Panc1 (cell line): ENCODE results near the gene WDR33.

Experiments
- CTCF ChIP-seq: fragments of 450-650 bp; IDR thresholded peaks from 2 replicates; pipeline ENCODE4 v1.5.1; 2017; ENCODE audit warnings: mild to moderate bottlenecking
- POLR2AphosphoS5 ChIP-seq: IDR thresholded peaks from 2 replicates; pipeline ENCODE4 v1.6.1; 2012; ENCODE audit warnings: mild to moderate bottlenecking, low read depth, low read length, moderate library complexity
- TF ChIP-seq, protein P1 (sequence below), 2 experiments: IDR thresholded peaks; 2 replicates each; pipeline ENCODE4 v1.6.1; 2011 to 2012; ENCODE audit warnings: low read depth in 2 of 2, control low read depth in 1 of 2, low read length in 1 of 2, mild to moderate bottlenecking in 1 of 2, moderate library complexity in 1 of 2; ENCODE audit not compliant: insufficient read depth in 1 of 2

DNA sequence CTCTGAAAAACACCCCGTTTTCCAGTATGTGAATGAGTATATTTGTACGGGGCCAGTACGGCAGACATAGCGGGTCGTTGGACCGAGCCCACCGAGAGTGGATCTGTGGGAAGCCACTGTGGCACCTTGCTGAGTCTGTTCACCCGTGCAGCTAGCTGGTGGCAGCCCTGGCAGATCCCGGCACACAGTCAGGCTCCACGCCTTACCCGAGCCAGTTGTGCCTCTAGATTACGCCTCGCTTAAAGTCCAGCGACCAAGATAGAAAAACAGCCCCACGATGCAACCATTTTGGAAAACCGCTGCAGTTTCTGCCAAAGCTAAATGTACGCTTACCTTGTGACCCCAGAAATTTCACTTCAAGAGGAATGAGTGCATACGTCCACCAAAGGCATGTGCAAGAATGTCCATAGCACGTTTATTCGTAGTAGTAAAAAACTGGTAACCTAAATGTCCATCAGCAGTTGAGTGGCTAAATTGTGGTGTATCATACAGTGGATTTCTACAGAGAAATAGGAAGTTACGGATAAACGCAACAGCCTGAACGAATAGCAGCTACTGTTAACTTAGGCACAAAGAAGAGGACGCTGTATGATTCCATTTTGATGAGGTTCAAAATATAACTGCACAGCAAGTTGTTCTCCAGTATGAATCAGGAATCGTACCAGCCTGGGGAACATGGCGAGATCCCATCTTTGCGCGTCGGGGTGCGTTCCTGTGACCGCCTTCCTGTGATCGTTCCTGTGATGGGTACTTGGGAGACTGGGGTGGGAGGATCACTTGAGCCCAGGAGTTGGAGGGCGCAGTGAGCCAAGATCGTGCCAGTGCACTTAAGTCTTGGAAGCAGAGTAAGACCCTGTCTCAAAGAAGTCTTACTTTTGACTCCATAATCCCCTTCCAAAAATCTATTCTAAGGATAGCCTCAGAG, 688 bp upstream of the WDR33 start:
- TF ChIP-seq, protein P1, sequence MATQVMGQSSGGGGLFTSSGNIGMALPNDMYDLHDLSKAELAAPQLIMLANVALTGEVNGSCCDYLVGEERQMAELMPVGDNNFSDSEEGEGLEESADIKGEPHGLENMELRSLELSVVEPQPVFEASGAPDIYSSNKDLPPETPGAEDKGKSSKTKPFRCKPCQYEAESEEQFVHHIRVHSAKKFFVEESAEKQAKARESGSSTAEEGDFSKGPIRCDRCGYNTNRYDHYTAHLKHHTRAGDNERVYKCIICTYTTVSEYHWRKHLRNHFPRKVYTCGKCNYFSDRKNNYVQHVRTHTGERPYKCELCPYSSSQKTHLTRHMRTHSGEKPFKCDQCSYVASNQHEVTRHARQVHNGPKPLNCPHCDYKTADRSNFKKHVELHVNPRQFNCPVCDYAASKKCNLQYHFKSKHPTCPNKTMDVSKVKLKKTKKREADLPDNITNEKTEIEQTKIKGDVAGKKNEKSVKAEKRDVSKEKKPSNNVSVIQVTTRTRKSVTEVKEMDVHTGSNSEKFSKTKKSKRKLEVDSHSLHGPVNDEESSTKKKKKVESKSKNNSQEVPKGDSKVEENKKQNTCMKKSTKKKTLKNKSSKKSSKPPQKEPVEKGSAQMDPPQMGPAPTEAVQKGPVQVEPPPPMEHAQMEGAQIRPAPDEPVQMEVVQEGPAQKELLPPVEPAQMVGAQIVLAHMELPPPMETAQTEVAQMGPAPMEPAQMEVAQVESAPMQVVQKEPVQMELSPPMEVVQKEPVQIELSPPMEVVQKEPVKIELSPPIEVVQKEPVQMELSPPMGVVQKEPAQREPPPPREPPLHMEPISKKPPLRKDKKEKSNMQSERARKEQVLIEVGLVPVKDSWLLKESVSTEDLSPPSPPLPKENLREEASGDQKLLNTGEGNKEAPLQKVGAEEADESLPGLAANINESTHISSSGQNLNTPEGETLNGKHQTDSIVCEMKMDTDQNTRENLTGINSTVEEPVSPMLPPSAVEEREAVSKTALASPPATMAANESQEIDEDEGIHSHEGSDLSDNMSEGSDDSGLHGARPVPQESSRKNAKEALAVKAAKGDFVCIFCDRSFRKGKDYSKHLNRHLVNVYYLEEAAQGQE (IDR thresholded peaks at IDR 0.05; ENCODE audit: insufficient read depth in 1 of 2, low read depth in 2 of 2, low read length in 1 of 2) = no peak
- TF ChIP-seq POLR2AphosphoS5 = no peak
- no peak for TF ChIP-seq CTCF
